ENCODE results near the gene OGT. TPM values are rescaled to one million over a fixed set of nuclear protein-coding genes. Genes with fewer than 3 reads are reported as not detected.
"Not testable (repeated sequence)": the region's sequence is repeated elsewhere in the genome, so short reads cannot be mapped to it uniquely, and the experiment has no call there.

The OGT gene
- total and polyA plus RNA-seq, 2 donors (not counting 1 experiment from before 2014, with no cell fraction given): 106 to 115 TPM

DNA sequence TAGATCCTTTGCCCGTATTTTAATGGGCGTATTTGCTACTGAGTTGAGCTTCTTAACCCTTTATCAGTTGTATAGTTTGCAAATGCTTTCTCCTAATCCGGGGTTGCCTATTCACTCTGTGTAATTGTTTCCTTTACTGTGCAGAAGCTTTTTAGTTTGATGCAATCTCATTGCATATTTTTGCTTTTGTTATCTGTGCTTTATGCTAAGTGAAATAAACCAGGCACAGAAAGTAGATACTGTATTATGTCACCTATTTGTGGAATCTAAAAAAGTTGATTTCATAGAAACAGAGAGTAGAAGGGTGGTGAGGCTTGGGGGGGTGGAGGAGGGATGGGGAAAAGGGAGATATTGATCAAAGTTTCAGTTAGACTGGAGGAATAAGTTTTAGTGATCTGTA is 17.7 kb downstream of the OGT start:
- H3K4me3 ChIP-seq (replicated peaks in 1 of 4; ENCODE audit: control extremely low read depth in 1 of 4, insufficient read depth in 1 of 4, low read depth in 3 of 4, low read length in 4 of 4): no peak overlapping the region
- H3K4me1 ChIP-seq (ENCODE audit: control insufficient read depth, extremely low read depth, insufficient read depth, low read length): no peaks in the 10 kb centered on the region
- H3K4me2 ChIP-seq (ENCODE audit: extremely low read depth, insufficient read depth, low read length): no peak overlapping the region
- TF ChIP-seq, protein P1, sequence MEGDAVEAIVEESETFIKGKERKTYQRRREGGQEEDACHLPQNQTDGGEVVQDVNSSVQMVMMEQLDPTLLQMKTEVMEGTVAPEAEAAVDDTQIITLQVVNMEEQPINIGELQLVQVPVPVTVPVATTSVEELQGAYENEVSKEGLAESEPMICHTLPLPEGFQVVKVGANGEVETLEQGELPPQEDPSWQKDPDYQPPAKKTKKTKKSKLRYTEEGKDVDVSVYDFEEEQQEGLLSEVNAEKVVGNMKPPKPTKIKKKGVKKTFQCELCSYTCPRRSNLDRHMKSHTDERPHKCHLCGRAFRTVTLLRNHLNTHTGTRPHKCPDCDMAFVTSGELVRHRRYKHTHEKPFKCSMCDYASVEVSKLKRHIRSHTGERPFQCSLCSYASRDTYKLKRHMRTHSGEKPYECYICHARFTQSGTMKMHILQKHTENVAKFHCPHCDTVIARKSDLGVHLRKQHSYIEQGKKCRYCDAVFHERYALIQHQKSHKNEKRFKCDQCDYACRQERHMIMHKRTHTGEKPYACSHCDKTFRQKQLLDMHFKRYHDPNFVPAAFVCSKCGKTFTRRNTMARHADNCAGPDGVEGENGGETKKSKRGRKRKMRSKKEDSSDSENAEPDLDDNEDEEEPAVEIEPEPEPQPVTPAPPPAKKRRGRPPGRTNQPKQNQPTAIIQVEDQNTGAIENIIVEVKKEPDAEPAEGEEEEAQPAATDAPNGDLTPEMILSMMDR (conservative IDR thresholded peaks at IDR 0.05 in 1 of 2, IDR thresholded peaks at IDR 0.05 in 1 of 2; ENCODE audit: low read depth in 1 of 2, low read length in 2 of 2): no peak
- TF ChIP-seq EZH2 (IDR thresholded peaks at IDR 0.05; ENCODE audit: low read length, missing control alignments): no peak
- no peak overlapping the region for H3K27ac ChIP-seq (ENCODE audit: insufficient read depth, low read length)
- no peak overlapping the region for H2AFZ ChIP-seq (ENCODE audit: low read length)
- H3K9me3 ChIP-seq (ENCODE audit: control insufficient read depth, insufficient read depth, low read depth, low read length): no peaks in the 10 kb centered on the region
- H3K27me3 ChIP-seq (ENCODE audit: control insufficient read depth, insufficient read depth, low read length): no peaks in the 10 kb centered on the region
- peaks cover 16% of the 10 kb centered on the region for H3K79me2 ChIP-seq (ENCODE audit: control insufficient read depth, insufficient read depth, low read length)
- H3K9ac ChIP-seq (ENCODE audit: insufficient read depth, low read length): no peak overlapping the region
- no peak for DNase-seq (ENCODE audit: low read depth in 2 of 2)
- no peaks in the 10 kb centered on the region for H4K20me1 ChIP-seq (ENCODE audit: control insufficient read depth, extremely low read depth, insufficient read depth, low read length)
- H3K36me3 ChIP-seq (ENCODE audit: control insufficient read depth, insufficient read depth, low read length): peaks cover 5% of the 10 kb centered on the region

DNA sequence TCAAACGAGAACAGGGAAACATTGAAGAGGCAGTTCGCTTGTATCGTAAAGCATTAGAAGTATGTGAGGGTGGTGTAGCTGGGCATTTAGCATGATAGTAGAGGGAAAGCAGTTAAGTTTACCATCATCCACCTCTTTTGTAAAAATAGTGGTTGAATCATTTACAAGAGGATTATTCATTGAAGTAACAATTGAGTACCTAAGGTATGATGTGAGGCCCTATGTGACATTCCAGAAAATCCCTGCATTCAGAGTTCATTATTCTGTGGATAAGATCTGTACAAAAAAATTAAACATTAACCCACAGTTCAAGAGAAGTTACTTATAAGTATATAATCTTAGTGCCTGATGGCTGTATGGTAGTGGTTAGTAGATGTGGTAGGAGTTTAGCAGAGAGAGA is 23.1 kb downstream of the OGT start:
- H3K36me3 ChIP-seq (ENCODE audit: control insufficient read depth, insufficient read depth, low read length): no peaks in the 10 kb centered on the region
- no peak overlapping the region for H3K4me2 ChIP-seq (ENCODE audit: extremely low read depth, insufficient read depth, low read length)
- no peak overlapping the region for H2AFZ ChIP-seq (ENCODE audit: low read length)
- no peaks in the 10 kb centered on the region for H3K4me1 ChIP-seq (ENCODE audit: control insufficient read depth, extremely low read depth, insufficient read depth, low read length)
- DNase-seq (ENCODE audit: low read depth in 2 of 2): no peak
- H3K79me2 ChIP-seq (ENCODE audit: control insufficient read depth, insufficient read depth, low read length): no peaks in the 10 kb centered on the region
- H3K4me3 ChIP-seq (replicated peaks in 1 of 4; ENCODE audit: control extremely low read depth in 1 of 4, insufficient read depth in 1 of 4, low read depth in 3 of 4, low read length in 4 of 4): no peak overlapping the region
- no peak overlapping the region for H3K27ac ChIP-seq (ENCODE audit: insufficient read depth, low read length)
- no peaks in the 10 kb centered on the region for H3K27me3 ChIP-seq (ENCODE audit: control insufficient read depth, insufficient read depth, low read length)
- no peak for TF ChIP-seq EZH2 (IDR thresholded peaks at IDR 0.05; ENCODE audit: low read length, missing control alignments)
- TF ChIP-seq, protein P1 (conservative IDR thresholded peaks at IDR 0.05 in 1 of 2, IDR thresholded peaks at IDR 0.05 in 1 of 2; ENCODE audit: low read depth in 1 of 2, low read length in 2 of 2): no peak
- no peaks in the 10 kb centered on the region for H4K20me1 ChIP-seq (ENCODE audit: control insufficient read depth, extremely low read depth, insufficient read depth, low read length)
- H3K9ac ChIP-seq (ENCODE audit: insufficient read depth, low read length): no peak overlapping the region
- H3K9me3 ChIP-seq (ENCODE audit: control insufficient read depth, insufficient read depth, low read depth, low read length): no peaks in the 10 kb centered on the region

DNA sequence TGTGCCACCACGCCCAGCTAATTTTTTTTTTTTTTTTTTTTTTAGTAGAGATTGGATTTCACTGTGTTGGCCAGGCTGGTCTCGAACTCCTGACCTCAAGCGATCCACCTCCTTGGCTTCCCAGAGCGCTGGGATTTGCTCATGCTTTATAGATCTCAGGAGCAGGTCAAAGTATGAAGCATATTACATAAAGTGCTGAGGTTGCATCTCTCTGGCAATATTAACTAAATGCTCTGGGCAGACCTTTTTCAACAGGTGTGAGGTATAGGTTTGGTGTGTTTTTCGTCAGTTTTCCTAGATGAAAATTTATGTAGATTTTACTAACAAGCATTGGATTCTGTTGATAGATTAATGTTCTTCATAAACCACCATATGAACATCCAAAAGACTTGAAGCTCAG is 26.0 kb downstream of the OGT start:
- Histone ChIP-seq H3K79me2 (ENCODE audit: control insufficient read depth, insufficient read depth, low read length) (no peaks in the 10 kb centered on the region), H3K4me1 (ENCODE audit: control insufficient read depth, extremely low read depth, insufficient read depth, low read length) (no peaks in the 10 kb centered on the region), H4K20me1 (ENCODE audit: control insufficient read depth, extremely low read depth, insufficient read depth, low read length) (no peaks in the 10 kb centered on the region), H3K27ac (ENCODE audit: insufficient read depth, low read length) (no peak overlapping the region), H3K9me3 (ENCODE audit: control insufficient read depth, insufficient read depth, low read depth, low read length) (no peaks in the 10 kb centered on the region), H2AFZ (ENCODE audit: low read length) (no peak overlapping the region), H3K27me3 (ENCODE audit: control insufficient read depth, insufficient read depth, low read length) (no peaks in the 10 kb centered on the region), H3K4me3 (replicated peaks in 1 of 4; ENCODE audit: control extremely low read depth in 1 of 4, insufficient read depth in 1 of 4, low read depth in 3 of 4, low read length in 4 of 4) (no peak overlapping the region), H3K9ac (ENCODE audit: insufficient read depth, low read length) (no peak overlapping the region), H3K4me2 (ENCODE audit: extremely low read depth, insufficient read depth, low read length) (no peak overlapping the region), H3K36me3 (ENCODE audit: control insufficient read depth, insufficient read depth, low read length) (peaks cover 2% of the 10 kb centered on the region)
- TF ChIP-seq, protein P1 (conservative IDR thresholded peaks at IDR 0.05 in 1 of 2, IDR thresholded peaks at IDR 0.05 in 1 of 2; ENCODE audit: low read depth in 1 of 2, low read length in 2 of 2): no peak
- TF ChIP-seq EZH2 (IDR thresholded peaks at IDR 0.05; ENCODE audit: low read length, missing control alignments): no peak
- no peak for DNase-seq (ENCODE audit: low read depth in 2 of 2)

DNA sequence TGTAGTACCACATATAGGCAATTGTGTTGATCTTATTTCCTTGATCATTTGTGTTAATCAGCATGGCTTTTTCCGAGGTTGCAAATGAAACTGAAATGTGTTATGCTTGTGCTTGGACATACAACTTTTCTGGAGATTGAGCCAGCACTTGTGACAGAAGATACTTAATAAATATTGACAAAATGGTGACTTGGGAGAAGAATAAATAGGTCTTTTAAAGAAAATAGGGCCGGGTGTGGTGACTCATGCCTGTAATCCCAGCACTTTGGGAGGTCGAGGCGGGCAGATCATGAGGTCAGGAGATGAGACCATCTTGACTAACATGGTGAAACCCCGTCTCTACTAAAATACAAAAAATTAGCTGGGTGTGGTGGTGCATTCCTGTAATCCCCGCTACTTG is 26.9 kb downstream of the OGT start:
- not testable (repeated sequence) for H3K9ac ChIP-seq (ENCODE audit: insufficient read depth, low read length); DNase-seq (ENCODE audit: low read depth in 2 of 2); H2AFZ ChIP-seq (ENCODE audit: low read length); H3K27me3 ChIP-seq (ENCODE audit: control insufficient read depth, insufficient read depth, low read length); H3K4me3 ChIP-seq (replicated peaks in 1 of 4; ENCODE audit: control extremely low read depth in 1 of 4, insufficient read depth in 1 of 4, low read depth in 3 of 4, low read length in 4 of 4); H3K4me1 ChIP-seq (ENCODE audit: control insufficient read depth, extremely low read depth, insufficient read depth, low read length); H3K36me3 ChIP-seq (ENCODE audit: control insufficient read depth, insufficient read depth, low read length); H3K79me2 ChIP-seq (ENCODE audit: control insufficient read depth, insufficient read depth, low read length); H3K9me3 ChIP-seq (ENCODE audit: control insufficient read depth, insufficient read depth, low read depth, low read length); H3K4me2 ChIP-seq (ENCODE audit: extremely low read depth, insufficient read depth, low read length); H3K27ac ChIP-seq (ENCODE audit: insufficient read depth, low read length); H4K20me1 ChIP-seq (ENCODE audit: control insufficient read depth, extremely low read depth, insufficient read depth, low read length)
